HG03045 (cell line): ENCODE results near the gene ITGB8.

Experiments
- ATAC-seq: cut with Tn5 transposase; IDR thresholded peaks from one replicate; pipeline ENCODE4 v1.9.1; 2021; ENCODE audit warnings: mild to moderate bottlenecking, moderate library complexity; ENCODE audit not compliant: unreplicated experiment

The ITGB8 gene

GRCh38 chr7:20409961-20410360, 79.3 kb downstream of the ITGB8 start:
- ATAC-seq, result no peak

- ATAC-seq, result no peak
Measured at GRCh38 chr7:20411372-20411771, 80.7 kb downstream of the ITGB8 start.

GRCh38 chr7:20412032-20412431, 81.3 kb downstream of the ITGB8 start:
- ATAC-seq, result no peak

GRCh38 chr7:20417260-20417659, 86.6 kb downstream of the ITGB8 start:
- ATAC-seq, result no peak

GRCh38 chr7:20417675-20418382, 87.1 kb downstream of the ITGB8 start:
- no peak for ATAC-seq

- ATAC-seq, result no peak
Measured at GRCh38 chr7:20424500-20424899, 93.8 kb downstream of the ITGB8 start.

- no peak for ATAC-seq
Measured at GRCh38 chr7:20430664-20431063, 100.0 kb downstream of the ITGB8 start.

- ATAC-seq, result no peak
Measured at GRCh38 chr7:20431146-20431545, 100.4 kb downstream of the ITGB8 start.

GRCh38 chr7:20432071-20432470, 101.4 kb downstream of the ITGB8 start:
- ATAC-seq, result no peak

- ATAC-seq, result no peak
Measured at GRCh38 chr7:20435305-20435704, 104.6 kb downstream of the ITGB8 start.

GRCh38 chr7:20438248-20438647, 107.5 kb downstream of the ITGB8 start:
- no peak for ATAC-seq

GRCh38 chr7:20438694-20439376, 108.1 kb downstream of the ITGB8 start:
- peak; percentile 81 for ATAC-seq

GRCh38 chr7:20439416-20440185, 108.9 kb downstream of the ITGB8 start:
- ATAC-seq, result no peak

- ATAC-seq, result no peak
Measured at GRCh38 chr7:20440472-20441105, 109.9 kb downstream of the ITGB8 start.

- no peak for ATAC-seq
Measured at GRCh38 chr7:20441346-20441745, 110.6 kb downstream of the ITGB8 start.

GRCh38 chr7:20441991-20442441, 111.3 kb downstream of the ITGB8 start:
- ATAC-seq, result no peak

GRCh38 chr7:20442951-20443350, 112.3 kb downstream of the ITGB8 start:
- ATAC-seq, result no peak

- ATAC-seq, result no peak
Measured at GRCh38 chr7:20444030-20444800, 113.5 kb downstream of the ITGB8 start.

GRCh38 chr7:20447021-20447650, 116.4 kb downstream of the ITGB8 start:
- ATAC-seq, result peak; percentile 73

- ATAC-seq, result no peak
Measured at GRCh38 chr7:20449176-20449575, 118.5 kb downstream of the ITGB8 start.
